Smooth muscle cell (in vitro differentiated cells): ENCODE data around the gene HNRNPH3. TPM values are rescaled to one million over a fixed set of nuclear protein-coding genes. Genes with fewer than 3 reads are reported as not detected.

ENCODE experiments used
- DNase-seq: peaks from one replicate; lab custom pipeline; 2025; ENCODE audit not compliant: unreplicated experiment; lab: John Stamatoyannopoulos, UW
- H2AFZ ChIP-seq: fragments of 200-600 bp; sonication (generic); 2 replicates; pipeline ENCODE4 v1.6.0; 2016; ENCODE audit warnings: antibody characterized with exemption, low read depth, mild to moderate bottlenecking
- H3F3A ChIP-seq: fragments of 200-600 bp; sonication (generic); 2 replicates; pipeline ENCODE4 v1.6.0; 2017; ENCODE audit warnings: antibody characterized with exemption, low read depth
- H3K27ac ChIP-seq: fragments of 200-600 bp; sonication (generic); 2 replicates; pipeline ENCODE4 v1.5.1; 2016; ENCODE audit warnings: low read depth, mild to moderate bottlenecking
- H3K27me3 ChIP-seq: fragments of 200-600 bp; sonication (generic); 2 replicates; pipeline ENCODE4 v1.6.1; 2016; ENCODE audit warnings: low read depth, mild to moderate bottlenecking
- H3K36me3 ChIP-seq: fragments of 200-600 bp; sonication (generic); 2 replicates; pipeline ENCODE4 v1.5.1; 2016; ENCODE audit warnings: low read depth
- H3K4me1 ChIP-seq: fragments of 200-600 bp; sonication (generic); 2 replicates; pipeline ENCODE4 v1.5.1; 2016; ENCODE audit warnings: low read depth
- H3K4me2 ChIP-seq: fragments of 200-600 bp; sonication (generic); 2 replicates; pipeline ENCODE4 v1.6.0; 2016; ENCODE audit warnings: mild to moderate bottlenecking
- H3K4me3 ChIP-seq: fragments of 200-600 bp; sonication (generic); 2 replicates; pipeline ENCODE4 v1.5.1; 2016; ENCODE audit warnings: mild to moderate bottlenecking
- H3K79me2 ChIP-seq: fragments of 200-600 bp; sonication (generic); 2 replicates; pipeline ENCODE4 v1.6.0; 2016; ENCODE audit warnings: low read depth, mild to moderate bottlenecking
- H3K9ac ChIP-seq: fragments of 200-600 bp; sonication (generic); 2 replicates; pipeline ENCODE4 v1.6.0; 2016; ENCODE audit warnings: low read depth
- H3K9me3 ChIP-seq: fragments of 200-600 bp; sonication (generic); replicated peaks from 2 replicates; pipeline ENCODE4 v1.5.1; 2016; ENCODE audit warnings: low read depth
- H4K20me1 ChIP-seq: fragments of 200-600 bp; sonication (generic); 2 replicates; pipeline ENCODE4 v1.6.0; 2016; ENCODE audit warnings: low read depth
- WGBS: methylation state at CpG from one replicate; pipeline ENCODE4 v1.1.7; 2016; ENCODE audit warnings: low lambda C conversion rate; 5-methylcytosine and 5-hydroxymethylcytosine counted together
- polyA plus RNA-seq: library from polyadenylated mRNA; unstranded; fragments of >200 nt; fragmentation: Nextera tagmentation; extraction: Ambion mirVana; gene quantifications from 2 replicates; pipeline ENCODE4 v1.2.1, GENCODE V29; 2016
- total RNA-seq: library from RNA; depleted of rRNA; stranded (reverse); fragments of >200 nt; gene quantifications from 2 replicates; pipeline ENCODE4 v1.2.3, GENCODE V29; 2014
- TF ChIP-seq, protein P1 (sequence below): fragments of 200-600 bp; sonication (generic); IDR thresholded peaks from 2 replicates; pipeline ENCODE4 v1.5.1; 2017; ENCODE audit warnings: borderline replicate concordance, mild to moderate bottlenecking, antibody characterized with exemption; ENCODE audit not compliant: insufficient read depth, poor library complexity, severe bottlenecking

Gene HNRNPH3
- total and polyA plus RNA-seq, 2 experiments from 2014 or later, result 31.2 to 143 TPM

DNA sequence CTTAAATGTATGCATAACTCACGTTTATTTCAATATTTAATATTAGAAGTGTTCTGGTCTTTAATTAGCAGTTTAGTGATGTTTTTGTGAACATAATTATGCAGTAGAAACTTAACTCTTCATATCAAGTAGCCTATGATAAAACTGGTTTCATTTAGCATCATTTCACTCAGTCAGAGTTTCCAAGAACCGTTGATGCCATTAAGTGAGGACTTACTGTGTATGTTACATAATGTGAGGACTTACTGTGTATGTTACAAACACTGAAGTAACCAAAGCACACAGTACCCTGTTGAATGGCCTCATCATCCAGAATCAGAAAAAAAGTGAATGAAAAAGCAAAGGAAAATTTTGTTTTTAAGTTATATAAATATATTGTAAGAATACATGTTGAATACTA, 33.7 kb downstream of the HNRNPH3 start:
- H3K4me3 ChIP-seq, result no peak overlapping the region
- no peak overlapping the region for H2AFZ ChIP-seq
- TF ChIP-seq, protein P1, sequence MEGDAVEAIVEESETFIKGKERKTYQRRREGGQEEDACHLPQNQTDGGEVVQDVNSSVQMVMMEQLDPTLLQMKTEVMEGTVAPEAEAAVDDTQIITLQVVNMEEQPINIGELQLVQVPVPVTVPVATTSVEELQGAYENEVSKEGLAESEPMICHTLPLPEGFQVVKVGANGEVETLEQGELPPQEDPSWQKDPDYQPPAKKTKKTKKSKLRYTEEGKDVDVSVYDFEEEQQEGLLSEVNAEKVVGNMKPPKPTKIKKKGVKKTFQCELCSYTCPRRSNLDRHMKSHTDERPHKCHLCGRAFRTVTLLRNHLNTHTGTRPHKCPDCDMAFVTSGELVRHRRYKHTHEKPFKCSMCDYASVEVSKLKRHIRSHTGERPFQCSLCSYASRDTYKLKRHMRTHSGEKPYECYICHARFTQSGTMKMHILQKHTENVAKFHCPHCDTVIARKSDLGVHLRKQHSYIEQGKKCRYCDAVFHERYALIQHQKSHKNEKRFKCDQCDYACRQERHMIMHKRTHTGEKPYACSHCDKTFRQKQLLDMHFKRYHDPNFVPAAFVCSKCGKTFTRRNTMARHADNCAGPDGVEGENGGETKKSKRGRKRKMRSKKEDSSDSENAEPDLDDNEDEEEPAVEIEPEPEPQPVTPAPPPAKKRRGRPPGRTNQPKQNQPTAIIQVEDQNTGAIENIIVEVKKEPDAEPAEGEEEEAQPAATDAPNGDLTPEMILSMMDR, result no peak
- H3K9ac ChIP-seq, result no peak overlapping the region
- no peak overlapping the region for H3K4me2 ChIP-seq
- no peaks in the 10 kb centered on the region for H3K9me3 ChIP-seq
- peaks cover 18% of the 10 kb centered on the region for H3K36me3 ChIP-seq
- no peaks in the 10 kb centered on the region for H3K4me1 ChIP-seq
- H3K27me3 ChIP-seq, result no peaks in the 10 kb centered on the region
- H3K27ac ChIP-seq, result no peak overlapping the region
- no peaks in the 10 kb centered on the region for H4K20me1 ChIP-seq
- no peaks in the 10 kb centered on the region for H3F3A ChIP-seq
- no peak for DNase-seq
- 92% methylated on average over 2 of the region's 2 CpGs for WGBS
- no peaks in the 10 kb centered on the region for H3K79me2 ChIP-seq

DNA sequence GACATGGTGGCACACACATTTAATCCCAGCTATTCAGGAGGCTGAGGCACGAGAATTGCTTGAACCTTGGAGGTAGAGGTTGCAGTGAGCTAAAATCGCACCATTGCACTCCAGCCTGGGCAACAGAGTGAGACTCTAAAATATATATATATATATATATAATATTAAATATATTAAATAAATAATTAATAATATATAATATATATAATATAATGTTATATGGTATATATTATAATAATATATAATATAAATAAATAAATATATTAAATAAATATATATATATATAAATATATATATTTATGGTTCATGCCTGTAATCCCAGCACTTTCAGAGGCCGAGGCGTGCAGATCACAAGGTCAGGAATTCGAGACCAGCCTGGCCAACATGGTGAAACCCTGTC, 34.7 kb downstream of the HNRNPH3 start:
- H3K9ac ChIP-seq, result no peak overlapping the region
- H3K4me1 ChIP-seq, result no peaks in the 10 kb centered on the region
- no peaks in the 10 kb centered on the region for H4K20me1 ChIP-seq
- H3K27me3 ChIP-seq, result no peaks in the 10 kb centered on the region
- no peak for DNase-seq
- no peaks in the 10 kb centered on the region for H3K79me2 ChIP-seq
- H3K4me2 ChIP-seq, result no peak overlapping the region
- no peak overlapping the region for H3K27ac ChIP-seq
- H3K36me3 ChIP-seq, result peaks cover 18% of the 10 kb centered on the region
- no peak overlapping the region for H3K4me3 ChIP-seq
- no peaks in the 10 kb centered on the region for H3F3A ChIP-seq
- TF ChIP-seq, protein P1, result no peak
- 97% methylated on average over 5 of the region's 5 CpGs for WGBS
- no peak overlapping the region for H2AFZ ChIP-seq
- peaks cover under 1% of the 10 kb centered on the region for H3K9me3 ChIP-seq

DNA sequence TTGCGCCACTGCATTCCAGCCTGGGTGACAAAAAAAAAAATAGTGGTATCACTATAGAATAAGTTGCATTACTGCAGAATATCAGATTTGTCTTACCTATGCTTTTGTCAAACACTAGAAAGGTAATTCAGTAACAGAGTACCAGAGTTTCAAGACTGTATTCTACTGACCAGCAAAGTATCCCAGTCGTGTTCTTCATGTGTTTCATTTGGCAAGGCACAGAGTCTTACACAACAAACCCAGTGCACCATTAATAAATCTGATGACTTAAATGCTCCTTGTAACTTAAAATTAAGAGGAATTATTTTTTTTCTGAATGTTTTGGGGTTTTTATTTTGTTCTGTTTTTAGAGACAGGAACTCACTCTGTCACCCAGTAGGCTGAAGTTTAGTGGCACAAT, 35.3 kb downstream of the HNRNPH3 start:
- peaks cover 13% of the 10 kb centered on the region for H3K36me3 ChIP-seq
- H3K4me3 ChIP-seq, result no peak overlapping the region
- 94% methylated on average over 2 of the region's 2 CpGs for WGBS
- no peaks in the 10 kb centered on the region for H3K4me1 ChIP-seq
- TF ChIP-seq, protein P1, result no peak
- H3K27ac ChIP-seq, result no peak overlapping the region
- H3K4me2 ChIP-seq, result no peak overlapping the region
- H3K27me3 ChIP-seq, result no peaks in the 10 kb centered on the region
- H3F3A ChIP-seq, result no peaks in the 10 kb centered on the region
- no peaks in the 10 kb centered on the region for H3K79me2 ChIP-seq
- H3K9ac ChIP-seq, result no peak overlapping the region
- no peaks in the 10 kb centered on the region for H4K20me1 ChIP-seq
- no peak for DNase-seq
- no peak overlapping the region for H2AFZ ChIP-seq
- H3K9me3 ChIP-seq, result peaks cover 5% of the 10 kb centered on the region

DNA sequence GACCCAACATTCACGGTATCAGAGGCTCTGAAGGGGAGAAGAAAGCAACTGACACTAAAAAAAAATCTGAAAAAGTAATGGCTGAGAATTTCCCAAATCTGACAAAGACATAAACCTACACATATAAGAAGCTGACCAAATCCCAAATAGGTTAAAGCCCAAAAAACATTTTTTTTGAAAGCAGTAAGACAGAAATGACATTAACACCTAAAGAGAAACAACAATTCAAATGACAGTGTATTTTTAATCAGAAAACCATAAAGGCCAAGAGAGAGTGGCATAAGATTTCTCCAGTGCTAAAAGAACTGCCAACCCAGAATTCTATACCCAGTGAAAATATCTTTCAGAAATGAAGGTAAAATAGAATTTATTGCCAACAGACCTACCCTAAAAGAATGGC, 39.7 kb downstream of the HNRNPH3 start:
- no peak overlapping the region for H3K9ac ChIP-seq
- no peaks in the 10 kb centered on the region for H3K79me2 ChIP-seq
- no peaks in the 10 kb centered on the region for H3K4me1 ChIP-seq
- WGBS, result 100% methylated on average over 1 of the region's 1 CpG
- no peak overlapping the region for H3K27ac ChIP-seq
- H3K36me3 ChIP-seq, result peaks cover 26% of the 10 kb centered on the region
- no peak overlapping the region for H2AFZ ChIP-seq
- H3K9me3 ChIP-seq, result peaks cover 9% of the 10 kb centered on the region
- TF ChIP-seq, protein P1, result no peak
- no peak overlapping the region for H3K4me3 ChIP-seq
- no peaks in the 10 kb centered on the region for H3K27me3 ChIP-seq
- DNase-seq, result no peak
- H3K4me2 ChIP-seq, result no peak overlapping the region
- H4K20me1 ChIP-seq, result no peaks in the 10 kb centered on the region
- no peaks in the 10 kb centered on the region for H3F3A ChIP-seq
